Natural killer cell (primary cell): Measurements from ENCODE around the gene ITFG1. TPM values are rescaled to one million over a fixed set of nuclear protein-coding genes. Genes with fewer than 3 reads are reported as not detected.

Source experiments
- ATAC-seq, 3 donors: fragments of 150-1000 bp in 2 of 3; fragments of 200-7000 bp in 1 of 3; cut with Tn5 transposase; 1 replicate in 1 of 3; 2 replicates in 2 of 3; pipeline ENCODE4 v1.10.0; 2021; ENCODE audit warnings: mild to moderate bottlenecking in 2 of 3, moderate library complexity in 2 of 3
- DNase-seq, 2 donors: peaks; one replicate each; pipeline versions ENCODE4 v3.0.0 to v3.0.0-alpha.2; 2013 to 2021; ENCODE audit warnings: mixed read lengths in 1 of 2
- H3K27ac ChIP-seq: one replicate; pipeline ENCODE4 v1.5.1; 2013; ENCODE audit warnings: mild to moderate bottlenecking, low read length
- H3K27me3 ChIP-seq: one replicate; pipeline ENCODE4 v1.6.1; 2013; ENCODE audit warnings: low read length; ENCODE audit not compliant: control insufficient read depth, insufficient read depth
- H3K36me3 ChIP-seq: one replicate; pipeline ENCODE4 v1.6.1; 2013; ENCODE audit warnings: low read length; ENCODE audit not compliant: control insufficient read depth, insufficient read depth
- H3K4me1 ChIP-seq: one replicate; pipeline ENCODE4 v1.6.1; 2013; ENCODE audit warnings: low read length; ENCODE audit not compliant: control insufficient read depth, insufficient read depth
- H3K4me3 ChIP-seq: one replicate; pipeline ENCODE4 v1.5.1; 2013; ENCODE audit warnings: low read length
- H3K9me3 ChIP-seq: one replicate; pipeline ENCODE4 v1.6.1; 2013; ENCODE audit warnings: low read length; ENCODE audit not compliant: control insufficient read depth, insufficient read depth
- H3K27ac Mint-ChIP-seq, 2 donors: one replicate each; pipeline ENCODE4 v1.8.0; 2022; ENCODE audit warnings: mild to moderate bottlenecking in 2 of 2, mixed read lengths in 2 of 2, moderate library complexity in 1 of 2
- H3K27me3 Mint-ChIP-seq, 2 donors: one replicate each; pipeline ENCODE4 v1.8.0; 2022; ENCODE audit warnings: low read depth in 2 of 2, mixed read lengths in 2 of 2
- H3K36me3 Mint-ChIP-seq: one replicate; pipeline ENCODE4 v1.8.0; 2022; ENCODE audit warnings: mixed read lengths
- H3K4me1 Mint-ChIP-seq, 2 donors: one replicate each; pipeline ENCODE4 v1.8.0; 2022; ENCODE audit warnings: mixed read lengths in 2 of 2
- H3K4me3 Mint-ChIP-seq: one replicate; pipeline ENCODE4 v1.8.0; 2022; ENCODE audit warnings: mild to moderate bottlenecking, moderate library complexity, mixed read lengths
- H3K9me3 Mint-ChIP-seq, 2 donors: one replicate each; pipeline ENCODE4 v1.8.0; 2022; ENCODE audit warnings: mixed read lengths in 2 of 2
- WGBS: methylation state at CpG from one replicate; pipeline ENCODE4 v1.1.7; 2013; ENCODE audit warnings: missing lambda C conversion rate; ENCODE audit not compliant: insufficient coverage; 5-methylcytosine and 5-hydroxymethylcytosine counted together
- intact Hi-C: fragments of 100-400 bp; cut with micrococcal nuclease; formaldehyde crosslinking; loops from one replicate; pipeline ENCODE4 v1.14.2; 2022
- total RNA-seq, 4 donors: library from RNA; stranded (reverse); fragments of 120-200 nt in 1 of 4; gene quantifications; one replicate each; pipeline versions ENCODE4 v1.2.3 to v1.2.4, GENCODE V29; 2013 to 2022
- TF ChIP-seq, protein P1 (sequence below): fragments of 200-600 bp; IDR thresholded peaks from one replicate; pipeline ENCODE4 v1.8.0; 2022; ENCODE audit warnings: antibody characterized with exemption

Gene ITFG1
- total RNA-seq, 3 donors from 2014 or later (not counting 1 experiment from before 2014, with no cell fraction given) = 30.4 to 44.1 (median 38.2) TPM

- Mint-ChIP-seq H3K4me3 (no peak overlapping the region), H3K27me3 (no peaks in the 10 kb centered on the region), H3K36me3 (no peaks in the 10 kb centered on the region), H3K9me3 (no peaks in the 10 kb centered on the region), H3K27ac (no peak overlapping the region), H3K4me1 (peaks cover 5 to 13% of the 10 kb centered on the region in 2 donors)
- Histone ChIP-seq H3K27ac (no peak overlapping the region), H3K27me3 (no peaks in the 10 kb centered on the region), H3K36me3 (peaks cover 6% of the 10 kb centered on the region), H3K4me3 (no peak overlapping the region), H3K4me1 (no peaks in the 10 kb centered on the region), H3K9me3 (no peaks in the 10 kb centered on the region)
- 98% methylated on average over 12 of the region's 12 CpGs for WGBS
- ATAC-seq (no peak), DNase-seq (no peak)
- intact Hi-C loops = no loop called here
- TF ChIP-seq, protein P1, sequence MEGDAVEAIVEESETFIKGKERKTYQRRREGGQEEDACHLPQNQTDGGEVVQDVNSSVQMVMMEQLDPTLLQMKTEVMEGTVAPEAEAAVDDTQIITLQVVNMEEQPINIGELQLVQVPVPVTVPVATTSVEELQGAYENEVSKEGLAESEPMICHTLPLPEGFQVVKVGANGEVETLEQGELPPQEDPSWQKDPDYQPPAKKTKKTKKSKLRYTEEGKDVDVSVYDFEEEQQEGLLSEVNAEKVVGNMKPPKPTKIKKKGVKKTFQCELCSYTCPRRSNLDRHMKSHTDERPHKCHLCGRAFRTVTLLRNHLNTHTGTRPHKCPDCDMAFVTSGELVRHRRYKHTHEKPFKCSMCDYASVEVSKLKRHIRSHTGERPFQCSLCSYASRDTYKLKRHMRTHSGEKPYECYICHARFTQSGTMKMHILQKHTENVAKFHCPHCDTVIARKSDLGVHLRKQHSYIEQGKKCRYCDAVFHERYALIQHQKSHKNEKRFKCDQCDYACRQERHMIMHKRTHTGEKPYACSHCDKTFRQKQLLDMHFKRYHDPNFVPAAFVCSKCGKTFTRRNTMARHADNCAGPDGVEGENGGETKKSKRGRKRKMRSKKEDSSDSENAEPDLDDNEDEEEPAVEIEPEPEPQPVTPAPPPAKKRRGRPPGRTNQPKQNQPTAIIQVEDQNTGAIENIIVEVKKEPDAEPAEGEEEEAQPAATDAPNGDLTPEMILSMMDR = no peak
Measured at GRCh38 chr16:47370536-47370935, 90.3 kb downstream of the ITFG1 start.

DNA sequence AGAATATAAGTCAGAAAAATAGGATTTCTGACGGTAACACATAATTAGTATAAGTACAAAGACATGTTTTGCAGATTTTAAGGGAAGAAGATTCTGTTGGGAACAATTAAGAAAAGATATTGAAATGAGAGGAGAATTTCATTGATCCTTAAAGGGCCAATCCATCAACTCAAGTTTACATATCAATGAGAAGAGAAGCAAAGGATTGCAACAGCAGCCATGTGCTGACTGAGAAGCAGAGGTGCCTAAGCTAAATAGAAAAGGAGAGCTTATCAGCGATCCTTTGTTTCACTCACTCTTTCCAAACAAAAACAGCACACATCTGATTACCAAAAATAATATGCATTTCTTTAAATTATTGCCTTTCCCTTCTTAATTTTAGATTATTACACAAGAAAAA, 94.6 kb downstream of the ITFG1 start:
- H3K36me3 Mint-ChIP-seq = no peaks in the 10 kb centered on the region
- TF ChIP-seq, protein P1 = no peak
- Histone ChIP-seq H3K27me3 (no peaks in the 10 kb centered on the region), H3K4me3 (no peak overlapping the region), H3K4me1 (no peaks in the 10 kb centered on the region), H3K27ac (no peak overlapping the region), H3K9me3 (no peaks in the 10 kb centered on the region), H3K36me3 (peaks cover 12% of the 10 kb centered on the region)
- peaks cover 4 to 9% of the 10 kb centered on the region in 2 donors for H3K4me1 Mint-ChIP-seq
- no peaks in the 10 kb centered on the region for H3K9me3 Mint-ChIP-seq
- WGBS = 93% methylated on average over 2 of the region's 2 CpGs
- no peak for DNase-seq
- no peak overlapping the region for H3K27ac Mint-ChIP-seq
- no peaks in the 10 kb centered on the region for H3K27me3 Mint-ChIP-seq
- ATAC-seq = no peak
- no peak overlapping the region for H3K4me3 Mint-ChIP-seq
- intact Hi-C loops = no loop called here

DNA sequence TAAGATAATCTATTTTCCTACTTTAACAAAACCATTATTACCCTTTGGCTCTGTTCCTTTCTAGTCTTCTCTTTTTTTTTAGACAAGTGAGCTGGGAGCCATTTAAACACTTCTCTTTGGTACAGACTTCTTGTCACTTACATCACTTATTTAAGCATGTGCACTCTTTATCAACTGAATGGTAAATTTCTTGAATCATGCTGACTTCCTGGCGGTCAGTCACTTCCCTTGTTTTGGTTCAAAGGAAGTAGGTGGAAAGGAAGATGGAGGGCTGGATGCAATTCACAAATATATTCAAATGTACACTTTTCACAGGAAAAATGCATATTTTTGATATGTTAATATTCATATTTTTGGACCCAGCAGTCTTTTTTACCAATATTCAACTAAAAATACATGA, 97.1 kb downstream of the ITFG1 start:
- H3K9me3 ChIP-seq = no peaks in the 10 kb centered on the region
- intact Hi-C loops = no loop called here
- Mint-ChIP-seq H3K36me3 (no peaks in the 10 kb centered on the region), H3K27ac (no peak overlapping the region), H3K27me3 (no peaks in the 10 kb centered on the region), H3K4me1 (peaks cover 0 to 6% of the 10 kb centered on the region in 2 donors), H3K4me3 (no peak overlapping the region), H3K9me3 (no peaks in the 10 kb centered on the region)
- no CpG with 5 or more reads among the region's 1 CpG for WGBS
- no peaks in the 10 kb centered on the region for H3K4me1 ChIP-seq
- no peak for ATAC-seq
- peaks cover 12% of the 10 kb centered on the region for H3K36me3 ChIP-seq
- no peak overlapping the region for H3K27ac ChIP-seq
- no peak for DNase-seq
- no peaks in the 10 kb centered on the region for H3K27me3 ChIP-seq
- TF ChIP-seq, protein P1 = no peak
- no peak overlapping the region for H3K4me3 ChIP-seq

- Mint-ChIP-seq H3K4me1 (peaks cover 0 to 8% of the 10 kb centered on the region in 2 donors), H3K27ac (no peak overlapping the region), H3K9me3 (no peaks in the 10 kb centered on the region), H3K4me3 (no peak overlapping the region), H3K36me3 (no peaks in the 10 kb centered on the region), H3K27me3 (no peaks in the 10 kb centered on the region)
- 90% methylated on average over 2 of the region's 2 CpGs for WGBS
- Histone ChIP-seq H3K36me3 (peaks cover 3% of the 10 kb centered on the region), H3K27ac (no peak overlapping the region), H3K4me1 (no peaks in the 10 kb centered on the region), H3K27me3 (no peaks in the 10 kb centered on the region), H3K9me3 (no peaks in the 10 kb centered on the region), H3K4me3 (no peak overlapping the region)
- intact Hi-C loops = no loop called here
- DNase-seq (no peak), ATAC-seq (no peak)
- TF ChIP-seq, protein P1 = no peak
Measured at GRCh38 chr16:47359478-47359877, 101.4 kb downstream of the ITFG1 start.
